Esophagus muscularis mucosa (tissue), 4 donors: Measurements from ENCODE around the gene BAMBI. TPM values are rescaled to one million over a fixed set of nuclear protein-coding genes. Genes with fewer than 3 reads are reported as not detected.

Experiments used
- DNase-seq: peaks from one replicate; pipeline ENCODE4 v3.0.0-alpha.2; 2017; ENCODE audit errors: extremely low spot score
- H3K27ac ChIP-seq, 4 donors: fragments of 200-600 bp; sonication (generic); replicated peaks in 1 of 4; 1 replicate in 3 of 4; 2 replicates in 1 of 4; pipeline ENCODE4 v1.5.1; 2016 to 2019; ENCODE audit warnings: mild to moderate bottlenecking in 1 of 4
- H3K27me3 ChIP-seq, 4 donors: fragments of 200-600 bp; sonication (generic); one replicate each; pipeline versions ENCODE4 v1.5.1 to v1.6.0; 2016 to 2019
- H3K36me3 ChIP-seq, 4 donors: fragments of 200-600 bp; sonication (generic); one replicate each; pipeline ENCODE4 v1.5.1; 2016 to 2019
- H3K4me1 ChIP-seq, 4 donors: fragments of 200-600 bp; sonication (generic); one replicate each; pipeline ENCODE4 v1.5.1; 2016 to 2019
- H3K4me3 ChIP-seq, 4 donors: fragments of 200-600 bp; sonication (generic); 1 replicate in 2 of 4; 2 replicates in 2 of 4; pipeline ENCODE4 v1.5.1; 2016 to 2019; ENCODE audit warnings: mild to moderate bottlenecking in 4 of 4, moderate library complexity in 1 of 4
- H3K9me3 ChIP-seq, 4 donors: fragments of 200-600 bp; sonication (generic); 1 replicate in 3 of 4; 2 replicates in 1 of 4; pipeline ENCODE4 v1.5.1; 2016 to 2019
- EP300 ChIP-seq: sonication (generic); formaldehyde crosslinking; IDR thresholded peaks from one replicate; pipeline ENCODE4 v1.6.1; 2017; ENCODE audit warnings: antibody characterized with exemption
- POLR2A ChIP-seq: fragments of 450-650 bp; IDR thresholded peaks from one replicate; pipeline ENCODE4 v1.6.1; 2017; ENCODE audit warnings: antibody characterized with exemption, moderate library complexity, mild to moderate bottlenecking, low read depth
- POLR2AphosphoS5 ChIP-seq, 2 donors: sonication (generic); formaldehyde crosslinking; IDR thresholded peaks; one replicate each; pipeline ENCODE4 v1.6.1; 2017; ENCODE audit warnings: antibody characterized with exemption in 2 of 2
- WGBS: methylation state at CpG from one replicate; pipeline ENCODE4 v1.1.5; 2018; 5-methylcytosine and 5-hydroxymethylcytosine counted together
- intact Hi-C: fragments of 100-400 bp; cut with DNase I; formaldehyde crosslinking; loops from one replicate; pipeline ENCODE4 v1.15.1; 2023
- total RNA-seq, 4 donors: library from RNA; depleted of rRNA; stranded (reverse); fragments of >200 nt; gene quantifications; one replicate each; pipeline versions ENCODE4 v1.1.0 to v1.2.1, GENCODE V29; 2016
- TF ChIP-seq, protein P1 (sequence below), 3 experiments: fragments of 200-600 bp in 2 of 3; fragments of 450-650 bp in 1 of 3; sonication (generic) in 2 of 3; IDR thresholded peaks; one replicate each; pipeline ENCODE4 v1.5.1; 2017 to 2019; ENCODE audit warnings: antibody characterized with exemption in 3 of 3, mild to moderate bottlenecking in 2 of 3, moderate library complexity in 1 of 3

BAMBI gene
- total RNA-seq, 4 donors from 2014 or later: 6.2 to 8.4 (median 8.1) TPM

DNA sequence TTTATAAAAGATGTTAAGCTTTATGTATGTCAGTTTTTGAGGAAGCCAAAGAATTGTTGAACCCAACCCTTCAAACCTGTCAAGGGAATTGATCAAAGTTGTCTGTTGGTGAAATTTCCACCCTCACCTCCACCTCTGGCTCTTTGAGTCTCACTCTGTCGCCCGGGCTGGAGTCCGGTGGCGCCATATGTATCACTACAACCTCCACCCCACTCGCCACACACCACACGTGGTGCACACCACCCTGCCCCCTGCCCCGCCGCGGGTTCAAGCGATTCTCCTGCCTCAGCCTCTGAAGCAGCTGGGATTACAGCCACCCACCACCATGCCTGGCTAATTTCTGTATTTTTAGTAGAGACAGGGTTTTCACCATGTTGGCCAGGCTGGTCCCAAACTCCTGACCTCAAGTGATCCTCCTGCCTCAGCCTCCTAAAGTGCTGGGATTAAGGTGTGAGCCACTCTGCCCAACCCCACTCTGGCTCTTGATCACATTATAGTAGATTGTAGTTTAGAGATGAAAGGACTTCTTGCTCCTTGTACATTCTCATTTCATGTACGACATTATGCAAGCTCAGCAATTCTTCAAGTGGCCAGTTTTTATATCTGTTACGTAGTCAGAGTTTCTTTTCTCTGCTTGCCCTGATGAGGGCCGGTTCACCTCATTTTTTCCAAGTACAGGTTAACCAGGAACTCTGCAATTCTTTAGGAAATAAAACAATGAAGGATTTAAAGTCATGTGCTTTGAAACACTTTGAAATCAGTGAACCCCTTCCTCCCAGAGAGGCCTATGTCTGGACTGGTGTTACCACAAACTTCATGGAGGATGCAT lies 7.0 kb downstream of the BAMBI start:
- H3K9me3 ChIP-seq: no peaks in the 10 kb centered on the region
- H3K27ac ChIP-seq: no peak overlapping the region
- no peak overlapping the region for H3K4me3 ChIP-seq
- 98% methylated on average over 13 of the region's 13 CpGs for WGBS
- no peak for DNase-seq
- peaks cover 6 to 12% (median 9%) of the 10 kb centered on the region in 4 donors for H3K4me1 ChIP-seq
- intact Hi-C loops: no loop called here
- TF ChIP-seq POLR2A (no peak), EP300 (no peak), POLR2AphosphoS5 (IDR thresholded peaks at IDR 0.05) (no peak)
- TF ChIP-seq, protein P1, sequence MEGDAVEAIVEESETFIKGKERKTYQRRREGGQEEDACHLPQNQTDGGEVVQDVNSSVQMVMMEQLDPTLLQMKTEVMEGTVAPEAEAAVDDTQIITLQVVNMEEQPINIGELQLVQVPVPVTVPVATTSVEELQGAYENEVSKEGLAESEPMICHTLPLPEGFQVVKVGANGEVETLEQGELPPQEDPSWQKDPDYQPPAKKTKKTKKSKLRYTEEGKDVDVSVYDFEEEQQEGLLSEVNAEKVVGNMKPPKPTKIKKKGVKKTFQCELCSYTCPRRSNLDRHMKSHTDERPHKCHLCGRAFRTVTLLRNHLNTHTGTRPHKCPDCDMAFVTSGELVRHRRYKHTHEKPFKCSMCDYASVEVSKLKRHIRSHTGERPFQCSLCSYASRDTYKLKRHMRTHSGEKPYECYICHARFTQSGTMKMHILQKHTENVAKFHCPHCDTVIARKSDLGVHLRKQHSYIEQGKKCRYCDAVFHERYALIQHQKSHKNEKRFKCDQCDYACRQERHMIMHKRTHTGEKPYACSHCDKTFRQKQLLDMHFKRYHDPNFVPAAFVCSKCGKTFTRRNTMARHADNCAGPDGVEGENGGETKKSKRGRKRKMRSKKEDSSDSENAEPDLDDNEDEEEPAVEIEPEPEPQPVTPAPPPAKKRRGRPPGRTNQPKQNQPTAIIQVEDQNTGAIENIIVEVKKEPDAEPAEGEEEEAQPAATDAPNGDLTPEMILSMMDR (IDR thresholded peaks at IDR 0.05): no peak
- H3K27me3 ChIP-seq: peaks cover 0 to 16% (median 0%) of the 10 kb centered on the region in 4 donors
- H3K36me3 ChIP-seq: peaks cover 0 to 14% (median 2%) of the 10 kb centered on the region in 4 donors

DNA sequence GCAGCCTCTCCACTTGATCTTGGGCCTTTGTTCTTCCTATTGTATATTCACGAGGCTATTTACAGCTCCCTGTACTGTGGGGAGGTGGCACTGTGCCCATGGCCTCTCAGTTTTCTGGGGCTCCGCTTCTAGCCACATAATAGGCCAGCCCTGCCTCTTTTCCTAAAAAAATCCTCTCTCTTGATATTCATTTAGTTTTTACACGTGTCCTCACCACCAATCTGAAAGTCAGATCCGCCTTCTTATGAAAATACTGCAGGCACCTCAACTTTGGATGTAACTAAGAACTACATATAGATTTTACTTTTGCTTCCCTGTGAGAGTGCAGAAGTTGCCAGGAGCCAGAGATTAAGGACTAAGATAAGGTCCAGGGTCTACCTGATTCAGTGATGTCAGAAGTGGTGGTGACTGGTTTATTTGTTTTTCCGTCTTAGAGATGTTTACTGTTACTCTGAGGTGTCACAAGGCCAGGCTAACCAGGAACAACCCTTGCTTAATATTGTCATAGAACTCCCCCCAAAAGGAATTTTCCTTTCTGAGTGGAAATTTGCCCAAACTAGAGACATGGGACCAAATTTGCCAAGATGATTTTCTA lies 7.8 kb downstream of the BAMBI start:
- no peak for TF ChIP-seq EP300
- no peak for TF ChIP-seq POLR2A
- TF ChIP-seq, protein P1 (IDR thresholded peaks at IDR 0.05): no peak
- no peak for TF ChIP-seq POLR2AphosphoS5 (IDR thresholded peaks at IDR 0.05)
- intact Hi-C loops: no loop called here
- WGBS: 92% methylated on average over 5 of the region's 5 CpGs
- peaks cover 0 to 14% (median 2%) of the 10 kb centered on the region in 4 donors for H3K36me3 ChIP-seq
- H3K4me1 ChIP-seq: peaks cover 0 to 10% (median 2%) of the 10 kb centered on the region in 4 donors
- peaks cover 0 to 12% (median 0%) of the 10 kb centered on the region in 4 donors for H3K27me3 ChIP-seq
- H3K9me3 ChIP-seq: no peaks in the 10 kb centered on the region
- DNase-seq: no peak
- H3K4me3 ChIP-seq: no peak overlapping the region
- H3K27ac ChIP-seq: no peak overlapping the region

DNA sequence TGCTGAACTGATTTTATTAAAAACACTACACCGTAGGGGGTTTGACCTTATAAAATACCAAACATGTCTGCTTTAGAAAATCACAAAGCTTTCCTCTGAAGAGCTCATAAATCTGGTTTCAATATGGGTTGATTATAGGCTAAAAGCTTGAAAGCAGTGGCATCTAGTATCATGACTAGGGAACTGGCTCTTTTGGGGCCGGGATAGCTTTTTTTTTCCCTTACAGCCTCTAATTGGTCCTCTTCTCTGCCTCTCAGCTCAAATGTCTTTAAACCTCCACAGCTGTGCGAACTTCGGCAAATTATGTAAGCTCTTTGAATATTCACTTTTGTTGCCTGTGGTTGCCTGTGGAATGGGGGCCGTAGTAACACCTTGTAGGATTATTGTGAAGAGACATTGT lies 8.4 kb downstream of the BAMBI start:
- intact Hi-C loops: no loop called here
- H3K27ac ChIP-seq: no peak overlapping the region
- peaks cover 0 to 4% (median 0%) of the 10 kb centered on the region in 4 donors for H3K4me1 ChIP-seq
- TF ChIP-seq POLR2AphosphoS5 (IDR thresholded peaks at IDR 0.05): no peak
- no peak for TF ChIP-seq POLR2A
- peaks cover 0 to 12% (median 0%) of the 10 kb centered on the region in 4 donors for H3K27me3 ChIP-seq
- H3K9me3 ChIP-seq: no peaks in the 10 kb centered on the region
- peaks cover 0 to 14% (median 2%) of the 10 kb centered on the region in 4 donors for H3K36me3 ChIP-seq
- no peak overlapping the region for H3K4me3 ChIP-seq
- DNase-seq: no peak
- 90% methylated on average over 5 of the region's 5 CpGs for whole genome bisulfite sequencing

DNA sequence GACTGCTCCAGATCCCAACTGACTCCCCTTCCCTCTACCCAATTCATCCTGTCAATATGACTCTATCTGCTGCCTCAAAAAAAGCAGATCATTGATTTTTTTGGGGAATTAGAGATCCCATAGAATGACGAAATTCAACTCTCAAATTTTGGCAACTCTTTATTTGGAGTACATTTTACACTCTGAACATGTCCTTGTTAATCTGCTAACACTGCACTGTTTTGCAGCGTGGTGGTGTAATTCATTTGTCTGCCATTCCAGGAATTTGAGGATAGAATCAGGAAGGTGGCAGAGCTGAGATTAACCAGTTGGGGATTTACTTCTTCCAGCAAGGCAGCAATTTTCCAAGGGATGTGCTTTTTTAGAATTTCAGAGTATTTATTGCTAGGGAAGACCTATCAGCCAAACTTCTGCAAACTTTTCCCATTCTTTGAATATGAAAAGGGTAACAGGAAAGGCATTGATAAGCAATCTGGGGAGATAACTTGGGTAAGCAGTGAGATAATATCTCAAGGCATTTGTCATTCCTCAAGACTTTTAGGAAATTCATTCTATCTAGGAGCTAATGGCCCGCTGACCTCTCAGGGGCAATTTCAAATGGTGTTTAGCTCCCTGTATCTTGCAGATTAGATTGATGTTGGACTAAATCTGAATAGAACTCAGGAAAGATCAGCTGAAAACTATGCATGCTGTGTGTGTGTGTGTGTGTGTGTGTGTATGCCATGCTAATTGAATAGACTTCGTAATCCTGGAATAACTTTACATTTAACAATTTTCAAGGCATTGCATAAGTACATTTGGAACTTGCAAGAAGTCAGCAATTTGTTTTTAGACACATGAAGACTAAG lies 9.7 kb downstream of the BAMBI start:
- Histone ChIP-seq H3K27me3 (peaks cover 0 to 9% (median 0%) of the 10 kb centered on the region in 4 donors), H3K27ac (no peak overlapping the region), H3K36me3 (peaks cover 0 to 6% (median under 1%) of the 10 kb centered on the region in 4 donors), H3K4me3 (no peak overlapping the region), H3K4me1 (no peaks in the 10 kb centered on the region), H3K9me3 (no peaks in the 10 kb centered on the region)
- 84% methylated on average over 4 of the region's 4 CpGs for WGBS
- TF ChIP-seq, protein P1 (IDR thresholded peaks at IDR 0.05): no peak
- no peak for TF ChIP-seq POLR2AphosphoS5 (IDR thresholded peaks at IDR 0.05)
- TF ChIP-seq POLR2A: no peak
- no peak for TF ChIP-seq EP300
- no peak for DNase-seq
- intact Hi-C loops: no loop called here
